ENCODE data around the gene PI4KB.

DNA sequence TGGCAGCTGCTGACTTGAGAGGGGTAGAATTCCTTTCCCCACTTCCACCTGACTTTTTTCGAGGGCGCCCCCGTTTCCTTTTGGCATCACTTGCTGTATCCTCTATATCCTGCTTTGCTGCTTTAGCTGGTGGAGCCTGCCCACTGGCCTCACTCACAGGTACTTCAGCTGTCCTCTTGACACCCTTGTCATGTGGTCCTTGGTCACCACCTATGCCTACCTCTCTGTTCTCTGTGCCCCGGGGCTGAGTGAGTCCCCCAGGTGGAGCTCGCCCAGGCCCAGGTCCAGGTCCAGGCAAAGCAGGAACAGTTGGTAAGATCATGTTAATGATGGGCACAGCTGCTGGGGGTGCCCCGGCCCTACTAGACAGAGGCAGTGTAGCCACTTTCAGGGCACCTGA, 15.4 kb upstream of the PI4KB start:
- TF ChIP-seq CTCF (conservative IDR thresholded peaks at IDR 0.05; ENCODE audit: low read length): no peak
- no peak for TF ChIP-seq EZH2phosphoT487 (IDR thresholded peaks at IDR 0.05; ENCODE audit: borderline replicate concordance, low read depth, low read length)
